ENCODE measurements around the gene TMEM214.
A peak's percentile ranks its signal among the peaks of the same experiment; 100 is the strongest.

Gene TMEM214

GRCh38 chr2:27041752-27042151, 9.0 kb downstream of the TMEM214 start:
- ATAC-seq: no peak

- peak in 1 of 2 donors; percentile 17 for ATAC-seq
Observed at GRCh38 chr2:27042159-27042661, 9.4 kb downstream of the TMEM214 start.

- ATAC-seq: no peak
Observed at GRCh38 chr2:27042985-27043634, 10.3 kb downstream of the TMEM214 start.

GRCh38 chr2:27049422-27050280, 16.9 kb downstream of the TMEM214 start:
- ATAC-seq: peak; percentile 3 to 8

GRCh38 chr2:27050281-27050995, 17.7 kb downstream of the TMEM214 start:
- peak; percentile 70 to 77 for ATAC-seq

GRCh38 chr2:27050996-27051901, 18.5 kb downstream of the TMEM214 start, which contains the start of gene AGBL5:
Gene AGBL5 (plus strand): TSS chr2:27051668. CDS start chr2:27052959, 1,291 bp downstream.
- peak; percentile 72 to 74 for ATAC-seq

GRCh38 chr2:27051902-27052645, 19.3 kb downstream of the TMEM214 start:
- no peak for ATAC-seq

GRCh38 chr2:27053321-27053720, 20.6 kb downstream of the TMEM214 start:
- no peak for ATAC-seq

- ATAC-seq: no peak
Observed at GRCh38 chr2:27053776-27054175, 21.0 kb downstream of the TMEM214 start.

GRCh38 chr2:27054721-27055120, 22.0 kb downstream of the TMEM214 start:
- no peak for ATAC-seq

- no peak for ATAC-seq
Observed at GRCh38 chr2:27057184-27057583, 24.4 kb downstream of the TMEM214 start.

GRCh38 chr2:27058210-27058609, 25.4 kb downstream of the TMEM214 start:
- no peak for ATAC-seq

- ATAC-seq: no peak
Observed at GRCh38 chr2:27059141-27059820, 26.5 kb downstream of the TMEM214 start.

GRCh38 chr2:27060323-27060722, 27.6 kb downstream of the TMEM214 start:
- no peak for ATAC-seq

- no peak for ATAC-seq
Observed at GRCh38 chr2:27065128-27065527, 32.4 kb downstream of the TMEM214 start.

- ATAC-seq: no peak
Observed at GRCh38 chr2:27067385-27067784, 34.6 kb downstream of the TMEM214 start.

- ATAC-seq: no peak
Observed at GRCh38 chr2:27069436-27069835, 36.7 kb downstream of the TMEM214 start.

- no peak for ATAC-seq
Observed at GRCh38 chr2:27069961-27070618, 37.3 kb downstream of the TMEM214 start.

GRCh38 chr2:27070653-27071276, 38.0 kb downstream of the TMEM214 start:
- ATAC-seq: no peak
